KMS-11 (cell line): ENCODE data around the gene LHFPL3.

Experiments
- H2AFZ ChIP-seq: fragments of 200-600 bp; sonication (generic); 2 replicates; pipeline ENCODE4 v1.6.1; 2016; ENCODE audit warnings: antibody characterized with exemption, mixed run types, low read depth
- H3K27ac ChIP-seq: fragments of 200-600 bp; sonication (generic); 2 replicates; pipeline ENCODE4 v1.6.1; 2016; ENCODE audit warnings: mild to moderate bottlenecking, mixed run types
- H3K27me3 ChIP-seq: fragments of 200-600 bp; sonication (generic); 2 replicates; pipeline ENCODE4 v1.6.1; 2017; ENCODE audit warnings: mild to moderate bottlenecking, low read depth, mixed run types, moderate library complexity; ENCODE audit not compliant: insufficient read depth
- H3K36me3 ChIP-seq: fragments of 200-600 bp; sonication (generic); 2 replicates; pipeline ENCODE4 v1.6.1; 2017; ENCODE audit warnings: mild to moderate bottlenecking, mixed run types; ENCODE audit not compliant: insufficient read depth
- H3K4me1 ChIP-seq: fragments of 200-600 bp; sonication (generic); 2 replicates; pipeline ENCODE4 v1.6.1; 2016; ENCODE audit warnings: mild to moderate bottlenecking, low read depth, mixed run types; ENCODE audit not compliant: poor library complexity, severe bottlenecking
- H3K4me2 ChIP-seq: fragments of 200-600 bp; sonication (generic); 2 replicates; pipeline ENCODE4 v1.7.0; 2016; ENCODE audit warnings: mild to moderate bottlenecking, mixed run types
- H3K4me3 ChIP-seq: fragments of 200-600 bp; sonication (generic); IDR thresholded peaks from 2 replicates; pipeline ENCODE4 v1.6.1; 2017; ENCODE audit warnings: low read depth, low read length, mixed read lengths; ENCODE audit not compliant: insufficient read depth
- H3K79me2 ChIP-seq: fragments of 200-600 bp; sonication (generic); 2 replicates; pipeline ENCODE4 v1.6.1; 2016; ENCODE audit warnings: low read depth, mixed run types; ENCODE audit not compliant: insufficient read depth
- H3K9ac ChIP-seq: fragments of 200-600 bp; sonication (generic); 2 replicates; pipeline ENCODE4 v1.6.1; 2016; ENCODE audit warnings: mild to moderate bottlenecking, mixed run types
- H4K20me1 ChIP-seq: fragments of 200-600 bp; sonication (generic); 2 replicates; pipeline ENCODE4 v1.6.1; 2016; ENCODE audit warnings: mild to moderate bottlenecking, mixed run types; ENCODE audit not compliant: insufficient read depth
- TF ChIP-seq, protein P1 (sequence below): fragments of 200-600 bp; sonication (generic); conservative IDR thresholded peaks from 2 replicates; pipeline ENCODE4 v1.6.1; 2017; ENCODE audit warnings: low read depth, mild to moderate bottlenecking, antibody characterized with exemption, low read length, moderate library complexity, mixed read lengths

LHFPL3 gene

GRCh38 chr7:104367926-104368325 lies 39.5 kb downstream of the LHFPL3 start:
- Histone ChIP-seq H3K27me3 (no peaks in the 10 kb centered on the region), H3K4me1 (no peaks in the 10 kb centered on the region)
- TF ChIP-seq, protein P1, sequence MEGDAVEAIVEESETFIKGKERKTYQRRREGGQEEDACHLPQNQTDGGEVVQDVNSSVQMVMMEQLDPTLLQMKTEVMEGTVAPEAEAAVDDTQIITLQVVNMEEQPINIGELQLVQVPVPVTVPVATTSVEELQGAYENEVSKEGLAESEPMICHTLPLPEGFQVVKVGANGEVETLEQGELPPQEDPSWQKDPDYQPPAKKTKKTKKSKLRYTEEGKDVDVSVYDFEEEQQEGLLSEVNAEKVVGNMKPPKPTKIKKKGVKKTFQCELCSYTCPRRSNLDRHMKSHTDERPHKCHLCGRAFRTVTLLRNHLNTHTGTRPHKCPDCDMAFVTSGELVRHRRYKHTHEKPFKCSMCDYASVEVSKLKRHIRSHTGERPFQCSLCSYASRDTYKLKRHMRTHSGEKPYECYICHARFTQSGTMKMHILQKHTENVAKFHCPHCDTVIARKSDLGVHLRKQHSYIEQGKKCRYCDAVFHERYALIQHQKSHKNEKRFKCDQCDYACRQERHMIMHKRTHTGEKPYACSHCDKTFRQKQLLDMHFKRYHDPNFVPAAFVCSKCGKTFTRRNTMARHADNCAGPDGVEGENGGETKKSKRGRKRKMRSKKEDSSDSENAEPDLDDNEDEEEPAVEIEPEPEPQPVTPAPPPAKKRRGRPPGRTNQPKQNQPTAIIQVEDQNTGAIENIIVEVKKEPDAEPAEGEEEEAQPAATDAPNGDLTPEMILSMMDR, result no peak

DNA sequence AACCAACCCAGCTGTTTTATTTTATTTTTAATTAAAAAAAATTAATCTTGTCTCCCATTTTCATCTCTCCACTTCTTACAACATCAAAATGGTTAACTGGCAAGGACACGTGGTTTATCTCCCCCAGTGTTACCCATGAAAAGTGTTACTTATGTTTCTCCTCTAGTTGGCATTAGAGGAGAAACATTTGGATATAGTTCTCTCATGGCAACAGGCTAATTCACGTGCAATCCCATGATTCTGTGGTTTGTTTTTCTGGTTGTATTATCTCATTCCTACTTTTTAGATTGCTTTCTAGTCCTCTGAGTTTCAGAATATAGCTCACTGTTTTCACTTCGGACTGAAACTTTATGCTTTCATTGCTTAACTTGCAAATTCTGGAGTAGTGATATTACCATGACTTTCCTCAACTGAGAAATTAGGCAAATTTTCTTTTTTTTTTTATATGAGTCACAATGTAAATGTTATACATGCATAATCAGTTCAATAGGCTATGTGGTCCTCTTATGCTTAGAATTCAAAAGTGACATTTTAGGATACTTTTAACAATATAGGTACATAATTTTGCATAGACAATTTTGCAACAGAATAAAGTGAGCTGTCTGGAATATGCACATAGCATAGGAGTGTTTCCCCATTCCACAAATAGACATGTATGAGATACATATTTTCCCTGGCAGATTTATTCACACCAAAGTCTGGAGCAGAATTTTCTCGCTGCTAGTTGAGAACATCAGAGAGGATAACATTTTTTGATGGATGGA lies 43.0 kb downstream of the LHFPL3 start:
- no peaks in the 10 kb centered on the region for H3K27me3 ChIP-seq
- H3K79me2 ChIP-seq, result no peaks in the 10 kb centered on the region
- H3K4me3 ChIP-seq, result no peak overlapping the region
- H4K20me1 ChIP-seq, result no peaks in the 10 kb centered on the region
- no peak overlapping the region for H3K9ac ChIP-seq
- H3K4me2 ChIP-seq, result no peak overlapping the region
- no peaks in the 10 kb centered on the region for H3K36me3 ChIP-seq
- TF ChIP-seq, protein P1, result no peak
- no peak overlapping the region for H2AFZ ChIP-seq
- H3K27ac ChIP-seq, result no peak overlapping the region
- H3K4me1 ChIP-seq, result no peaks in the 10 kb centered on the region

More at GRCh38 chr7:104367926-104368325, 39.5 kb downstream of the LHFPL3 start:
- H2AFZ ChIP-seq, result no peak overlapping the region
- no peaks in the 10 kb centered on the region for H3K79me2 ChIP-seq
- no peak overlapping the region for H3K27ac ChIP-seq
- no peak overlapping the region for H3K4me3 ChIP-seq
- H3K4me2 ChIP-seq, result no peak overlapping the region
- H4K20me1 ChIP-seq, result no peaks in the 10 kb centered on the region
- no peaks in the 10 kb centered on the region for H3K36me3 ChIP-seq
- no peak overlapping the region for H3K9ac ChIP-seq

GRCh38 chr7:104371980-104372357 lies 43.6 kb downstream of the LHFPL3 start:
- no peak overlapping the region for H3K4me2 ChIP-seq
- H3K4me1 ChIP-seq, result no peaks in the 10 kb centered on the region
- H3K79me2 ChIP-seq, result no peaks in the 10 kb centered on the region
- H3K27ac ChIP-seq, result no peak overlapping the region
- H2AFZ ChIP-seq, result no peak overlapping the region
- H4K20me1 ChIP-seq, result no peaks in the 10 kb centered on the region
- no peak overlapping the region for H3K4me3 ChIP-seq
- TF ChIP-seq, protein P1, result no peak
- no peaks in the 10 kb centered on the region for H3K27me3 ChIP-seq
- H3K36me3 ChIP-seq, result no peaks in the 10 kb centered on the region
- H3K9ac ChIP-seq, result no peak overlapping the region

GRCh38 chr7:104382616-104383015 lies 54.2 kb downstream of the LHFPL3 start:
- no peaks in the 10 kb centered on the region for H4K20me1 ChIP-seq
- H2AFZ ChIP-seq, result no peak overlapping the region
- no peak overlapping the region for H3K4me3 ChIP-seq

More at GRCh38 chr7:104382616-104383015, 54.2 kb downstream of the LHFPL3 start:
- Histone ChIP-seq H3K27ac (no peak overlapping the region), H3K4me1 (no peaks in the 10 kb centered on the region), H3K27me3 (no peaks in the 10 kb centered on the region), H3K79me2 (no peaks in the 10 kb centered on the region), H3K9ac (no peak overlapping the region), H3K4me2 (no peak overlapping the region), H3K36me3 (no peaks in the 10 kb centered on the region)
- TF ChIP-seq, protein P1, result no peak
